Kidney epithelial cell (primary cell): ENCODE data around the gene C4orf50. TPM values are rescaled to one million over a fixed set of nuclear protein-coding genes. Genes with fewer than 3 reads are reported as not detected.

Source experiments
- DNase-seq: peaks from one replicate; pipeline ENCODE4 v3.0.0-alpha.2; 2010; ENCODE audit warnings: low read depth
- H3K27me3 ChIP-seq: 2 replicates; pipeline ENCODE4 v1.6.0; 2011; ENCODE audit warnings: low read length; ENCODE audit not compliant: control insufficient read depth, insufficient read depth
- H3K36me3 ChIP-seq: 2 replicates; pipeline ENCODE4 v1.5.1; 2011; ENCODE audit warnings: low read length; ENCODE audit not compliant: control insufficient read depth, insufficient read depth
- H3K4me3 ChIP-seq: 2 replicates; pipeline ENCODE4 v1.5.1; 2011; ENCODE audit warnings: low read depth, mild to moderate bottlenecking, control low read depth, low read length
- total RNA-seq: library from RNA; depleted of rRNA; stranded (reverse); fragments of >200 nt; gene quantifications from 2 replicates; pipeline ENCODE4 v1.2.3, GENCODE V29; 2015
- TF ChIP-seq, protein P1 (sequence below): IDR thresholded peaks from 2 replicates; pipeline ENCODE4 v1.5.1; 2011; ENCODE audit warnings: mild to moderate bottlenecking, moderate library complexity, low read length, control low read depth, inconsistent platforms; ENCODE audit not compliant: insufficient read depth, poor library complexity, severe bottlenecking

The C4orf50 gene
- total RNA-seq, 1 donor from 2014 or later = not detected

DNA sequence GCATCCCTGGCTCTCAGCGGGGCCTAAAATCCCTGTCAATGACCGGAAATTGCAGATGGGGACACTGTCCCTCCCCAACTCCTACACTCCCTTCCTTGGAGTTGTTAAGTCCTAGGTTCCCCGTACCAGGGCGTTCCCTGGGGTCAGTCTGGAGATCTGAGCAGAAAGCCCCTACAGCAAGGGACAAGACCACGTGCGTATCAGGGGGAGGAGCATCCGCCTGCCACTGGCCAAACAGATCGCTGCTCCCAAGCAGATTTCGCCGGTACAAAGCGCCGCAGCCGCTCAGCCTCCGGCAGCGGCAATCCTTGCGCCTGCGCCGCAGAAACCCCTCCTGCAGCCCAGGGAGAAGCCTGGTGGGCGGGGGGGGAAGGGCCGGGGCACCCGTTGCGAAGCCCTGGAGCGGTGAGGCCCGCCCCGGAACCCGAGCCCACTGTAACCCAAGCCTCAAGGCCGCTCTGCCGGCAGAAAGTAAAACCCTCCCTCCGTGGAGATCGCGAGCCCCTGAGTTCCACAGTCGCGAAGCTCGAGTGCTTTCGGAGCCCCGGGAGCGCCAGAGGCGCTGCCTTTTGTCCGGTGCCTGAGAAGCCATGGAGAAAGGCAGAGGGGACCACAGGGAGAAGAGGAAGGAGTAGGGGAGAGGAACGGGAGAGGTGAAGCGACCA lies 128.0 kb downstream of the C4orf50 start:
- no peaks in the 10 kb centered on the region for H3K36me3 ChIP-seq
- H3K4me3 ChIP-seq = no peak overlapping the region

DNA sequence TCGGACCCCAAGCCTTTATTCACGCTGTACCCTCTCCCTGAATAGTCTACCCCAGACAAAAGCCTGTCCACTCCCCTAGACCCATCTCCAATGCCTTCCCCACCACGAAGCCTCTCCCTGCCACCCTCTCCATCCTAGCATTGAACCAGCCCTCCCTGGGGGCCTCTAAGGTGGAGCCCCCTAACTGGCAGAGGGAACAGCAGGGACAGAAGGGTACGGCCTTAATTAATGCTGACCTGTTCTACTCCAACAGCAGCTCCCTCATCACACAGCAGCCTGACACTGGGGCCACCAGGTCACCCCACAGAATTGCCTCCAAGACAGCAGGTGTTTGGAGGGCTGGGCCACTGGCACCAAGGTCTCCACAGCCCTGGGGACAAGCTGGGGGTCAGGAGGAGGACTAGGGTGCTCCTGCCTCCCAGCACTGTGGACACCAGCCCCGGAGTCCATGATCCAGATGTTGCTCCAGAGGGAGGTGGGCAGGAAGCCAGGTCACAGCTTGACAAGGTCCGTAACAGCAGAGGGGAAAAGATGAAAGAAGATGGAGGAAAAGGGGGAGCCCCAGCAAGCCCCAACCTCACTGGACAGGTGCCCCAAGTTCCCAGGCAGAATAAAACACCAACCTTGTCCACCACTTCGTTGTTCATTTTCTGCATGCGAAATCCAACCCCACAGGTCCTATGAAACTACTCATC lies 129.1 kb downstream of the C4orf50 start:
- DNase-seq = no peak

More for the DNA sequence above, 128.0 kb downstream of the C4orf50 start:
- DNase-seq = no peak
- peaks cover 79% of the 10 kb centered on the region for H3K27me3 ChIP-seq
- TF ChIP-seq, protein P1, sequence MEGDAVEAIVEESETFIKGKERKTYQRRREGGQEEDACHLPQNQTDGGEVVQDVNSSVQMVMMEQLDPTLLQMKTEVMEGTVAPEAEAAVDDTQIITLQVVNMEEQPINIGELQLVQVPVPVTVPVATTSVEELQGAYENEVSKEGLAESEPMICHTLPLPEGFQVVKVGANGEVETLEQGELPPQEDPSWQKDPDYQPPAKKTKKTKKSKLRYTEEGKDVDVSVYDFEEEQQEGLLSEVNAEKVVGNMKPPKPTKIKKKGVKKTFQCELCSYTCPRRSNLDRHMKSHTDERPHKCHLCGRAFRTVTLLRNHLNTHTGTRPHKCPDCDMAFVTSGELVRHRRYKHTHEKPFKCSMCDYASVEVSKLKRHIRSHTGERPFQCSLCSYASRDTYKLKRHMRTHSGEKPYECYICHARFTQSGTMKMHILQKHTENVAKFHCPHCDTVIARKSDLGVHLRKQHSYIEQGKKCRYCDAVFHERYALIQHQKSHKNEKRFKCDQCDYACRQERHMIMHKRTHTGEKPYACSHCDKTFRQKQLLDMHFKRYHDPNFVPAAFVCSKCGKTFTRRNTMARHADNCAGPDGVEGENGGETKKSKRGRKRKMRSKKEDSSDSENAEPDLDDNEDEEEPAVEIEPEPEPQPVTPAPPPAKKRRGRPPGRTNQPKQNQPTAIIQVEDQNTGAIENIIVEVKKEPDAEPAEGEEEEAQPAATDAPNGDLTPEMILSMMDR = no peak

DNA sequence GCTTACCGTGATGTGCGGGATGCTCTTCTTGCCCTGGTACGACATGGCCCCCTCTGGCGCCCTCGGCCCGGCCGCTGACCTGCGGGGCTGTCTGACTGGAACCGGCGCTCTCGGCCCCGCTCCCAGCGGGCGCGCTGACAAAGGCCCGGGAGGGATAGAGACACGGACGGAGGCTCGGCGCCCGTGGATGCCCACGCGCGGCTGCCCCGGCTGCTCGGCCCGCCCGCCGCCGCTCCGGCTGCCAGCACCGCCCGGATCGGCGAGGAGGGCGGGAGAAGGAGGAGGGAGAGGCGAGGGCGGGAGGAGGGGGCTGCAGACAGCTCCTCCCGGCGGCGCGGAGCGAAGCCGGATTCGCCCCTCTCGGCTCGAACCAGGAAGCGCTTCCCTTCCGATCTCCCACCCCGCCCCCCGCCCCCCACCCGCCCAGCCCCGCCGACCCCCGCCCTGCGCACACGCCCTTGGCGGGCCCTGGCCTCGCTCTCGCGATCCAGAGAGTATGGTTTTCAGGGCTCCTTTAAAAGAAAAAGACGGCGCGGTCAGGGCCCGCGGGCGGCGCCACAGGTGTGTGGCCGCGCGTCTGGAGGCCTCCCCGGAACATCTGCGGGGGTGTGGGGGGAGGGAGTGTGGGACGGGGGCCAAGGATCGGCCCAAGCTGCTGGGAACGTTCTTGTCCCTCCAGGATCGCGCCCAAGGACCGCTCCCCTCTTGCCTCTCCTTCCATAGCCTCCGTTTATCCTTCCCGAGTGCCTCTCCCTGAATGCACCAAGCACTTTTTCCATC lies 129.8 kb downstream of the C4orf50 start:
- Histone ChIP-seq H3K27me3 (peaks cover 64% of the 10 kb centered on the region), H3K4me3 (peak overlapping the region; percentile 17), H3K36me3 (no peaks in the 10 kb centered on the region)
- TF ChIP-seq, protein P1 = no peak
- no peak for DNase-seq

More for the DNA sequence above, 129.1 kb downstream of the C4orf50 start:
- Histone ChIP-seq H3K36me3 (no peaks in the 10 kb centered on the region), H3K27me3 (peaks cover 72% of the 10 kb centered on the region), H3K4me3 (no peak overlapping the region)
- TF ChIP-seq, protein P1 = no peak

DNA sequence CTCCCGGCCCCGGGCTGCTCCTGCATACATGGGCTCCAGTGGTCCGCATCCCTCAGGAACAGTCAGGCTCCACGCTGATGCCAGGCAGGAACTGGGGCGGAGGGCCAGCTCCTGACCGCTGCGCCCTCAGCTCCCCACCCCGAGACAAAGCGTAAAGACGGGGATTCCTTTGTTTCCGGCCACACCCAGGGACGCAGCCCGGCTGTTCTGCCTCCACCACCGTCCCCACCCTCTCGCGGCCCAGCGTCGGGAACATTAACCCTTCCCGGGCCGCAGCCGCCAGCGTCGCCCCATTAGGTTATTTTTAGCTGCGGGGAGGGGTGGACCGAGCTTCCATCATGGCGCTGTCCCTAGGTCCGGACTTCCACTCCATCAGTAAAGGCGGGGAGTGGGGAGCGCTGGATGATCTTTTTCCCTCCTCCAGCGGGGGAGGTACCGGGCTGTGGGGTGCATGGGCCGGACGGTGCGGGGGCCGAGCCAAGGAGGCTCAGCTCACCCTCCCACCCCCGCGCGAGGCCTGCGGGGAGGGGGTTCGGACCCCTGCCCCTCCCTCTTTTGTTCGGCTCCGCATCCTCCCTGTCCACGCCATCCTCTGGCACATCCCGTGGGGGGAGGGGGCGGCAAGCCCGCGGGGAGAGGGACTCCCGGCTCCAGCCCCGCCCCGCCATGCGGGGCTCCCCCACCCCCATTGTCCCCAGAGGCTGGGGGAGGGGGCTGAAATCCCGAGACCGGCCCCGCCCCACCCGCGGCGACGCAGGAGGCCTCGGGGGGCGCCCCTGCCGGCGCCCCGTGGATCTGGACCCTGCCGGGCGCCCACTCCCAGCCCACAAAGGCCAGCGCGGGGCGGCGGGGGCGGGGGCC lies 130.6 kb downstream of the C4orf50 start:
- Histone ChIP-seq H3K36me3 (no peaks in the 10 kb centered on the region), H3K27me3 (peaks cover 61% of the 10 kb centered on the region), H3K4me3 (peak overlapping the region; percentile 19)
- TF ChIP-seq, protein P1 = no peak
- no peak for DNase-seq

DNA sequence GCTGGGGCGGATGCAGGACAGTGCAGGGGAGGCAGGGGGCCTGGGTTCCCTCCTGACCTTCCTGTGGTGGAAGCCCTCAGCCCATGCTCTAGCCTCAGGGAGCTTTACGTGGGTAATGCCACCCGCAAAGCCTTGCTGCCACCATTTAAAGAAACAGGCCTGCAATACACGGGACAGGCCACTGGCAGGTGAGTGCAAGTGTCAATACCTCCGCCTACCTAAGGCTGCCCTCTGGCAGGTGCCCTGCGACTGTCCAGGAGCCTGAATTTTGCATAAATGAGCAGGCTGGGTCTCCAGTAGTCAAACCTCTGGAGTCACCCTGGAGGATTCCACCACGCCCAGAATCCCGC lies 131.2 kb downstream of the C4orf50 start:
- Histone ChIP-seq H3K27me3 (peaks cover 57% of the 10 kb centered on the region), H3K36me3 (no peaks in the 10 kb centered on the region), H3K4me3 (no peak overlapping the region)
- DNase-seq = no peak
- TF ChIP-seq, protein P1 = no peak
